ENCODE data around the gene ZNF548.
"Not testable (repeated sequence)": the region's sequence is repeated elsewhere in the genome, so short reads cannot be mapped to it uniquely, and the experiment has no call there.

ZNF548 gene

DNA sequence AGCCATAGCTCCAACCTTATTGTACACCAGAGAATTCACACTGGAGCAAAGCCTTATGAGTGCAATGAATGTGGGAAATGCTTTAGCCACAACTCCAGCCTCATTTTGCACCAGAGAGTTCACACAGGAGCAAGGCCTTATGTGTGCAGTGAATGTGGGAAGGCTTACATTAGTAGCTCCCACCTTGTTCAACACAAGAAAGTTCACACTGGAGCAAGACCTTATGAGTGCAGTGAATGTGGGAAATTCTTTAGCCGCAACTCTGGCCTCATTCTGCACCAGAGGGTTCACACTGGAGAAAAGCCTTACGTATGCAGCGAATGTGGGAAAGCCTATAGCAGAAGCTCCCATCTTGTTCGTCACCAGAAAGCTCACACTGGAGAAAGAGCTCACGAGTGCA, 32.2 kb upstream of the ZNF548 start:
- DNase-seq (ENCODE audit: extremely low read depth, low read depth), result no peak
- TF ChIP-seq, protein P1, sequence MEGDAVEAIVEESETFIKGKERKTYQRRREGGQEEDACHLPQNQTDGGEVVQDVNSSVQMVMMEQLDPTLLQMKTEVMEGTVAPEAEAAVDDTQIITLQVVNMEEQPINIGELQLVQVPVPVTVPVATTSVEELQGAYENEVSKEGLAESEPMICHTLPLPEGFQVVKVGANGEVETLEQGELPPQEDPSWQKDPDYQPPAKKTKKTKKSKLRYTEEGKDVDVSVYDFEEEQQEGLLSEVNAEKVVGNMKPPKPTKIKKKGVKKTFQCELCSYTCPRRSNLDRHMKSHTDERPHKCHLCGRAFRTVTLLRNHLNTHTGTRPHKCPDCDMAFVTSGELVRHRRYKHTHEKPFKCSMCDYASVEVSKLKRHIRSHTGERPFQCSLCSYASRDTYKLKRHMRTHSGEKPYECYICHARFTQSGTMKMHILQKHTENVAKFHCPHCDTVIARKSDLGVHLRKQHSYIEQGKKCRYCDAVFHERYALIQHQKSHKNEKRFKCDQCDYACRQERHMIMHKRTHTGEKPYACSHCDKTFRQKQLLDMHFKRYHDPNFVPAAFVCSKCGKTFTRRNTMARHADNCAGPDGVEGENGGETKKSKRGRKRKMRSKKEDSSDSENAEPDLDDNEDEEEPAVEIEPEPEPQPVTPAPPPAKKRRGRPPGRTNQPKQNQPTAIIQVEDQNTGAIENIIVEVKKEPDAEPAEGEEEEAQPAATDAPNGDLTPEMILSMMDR (IDR thresholded peaks at IDR 0.05; ENCODE audit: low read depth, low read length), result no peak

DNA sequence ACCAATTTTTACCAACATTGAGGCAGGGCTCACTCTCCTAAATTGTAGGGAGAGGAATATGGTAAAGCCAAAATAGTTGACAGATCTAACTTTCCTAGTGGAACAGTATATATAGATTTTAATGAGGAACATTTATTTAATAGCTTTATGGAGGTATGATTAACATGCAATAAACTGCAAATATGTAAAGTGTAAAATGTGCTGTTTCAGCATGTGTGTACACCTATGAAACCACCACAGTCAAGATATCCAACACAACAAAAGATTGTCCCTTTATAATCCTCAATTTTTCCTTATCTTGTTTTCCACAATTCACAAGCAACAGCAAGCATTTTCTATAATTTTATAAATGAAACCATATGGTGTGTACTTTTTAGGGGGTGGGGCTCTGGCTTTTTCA, 30.4 kb upstream of the ZNF548 start:
- TF ChIP-seq, protein P1 (IDR thresholded peaks at IDR 0.05; ENCODE audit: low read depth, low read length), result no peak
- no peak for DNase-seq (ENCODE audit: extremely low read depth, low read depth)

DNA sequence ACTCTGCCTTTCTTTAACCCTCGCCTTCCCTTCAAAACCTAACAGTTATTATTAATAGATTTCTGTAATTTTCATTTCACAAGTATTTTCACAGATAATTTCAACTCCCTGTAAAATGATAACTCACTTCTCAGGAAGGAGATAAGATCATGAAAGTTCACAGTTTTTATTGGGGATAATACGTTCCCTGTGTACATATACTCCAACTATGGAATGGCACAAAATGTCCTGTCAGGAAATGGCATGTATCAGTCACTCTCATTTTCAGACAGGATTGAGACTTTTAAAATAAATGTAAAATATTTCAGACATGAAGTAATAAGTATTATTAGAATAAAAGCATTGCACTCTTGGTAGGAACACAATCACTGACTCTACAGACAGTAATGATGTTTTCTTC, 27.2 kb upstream of the ZNF548 start:
- no peak for DNase-seq (ENCODE audit: extremely low read depth, low read depth)
- TF ChIP-seq, protein P1 (IDR thresholded peaks at IDR 0.05; ENCODE audit: low read depth, low read length), result no peak

DNA sequence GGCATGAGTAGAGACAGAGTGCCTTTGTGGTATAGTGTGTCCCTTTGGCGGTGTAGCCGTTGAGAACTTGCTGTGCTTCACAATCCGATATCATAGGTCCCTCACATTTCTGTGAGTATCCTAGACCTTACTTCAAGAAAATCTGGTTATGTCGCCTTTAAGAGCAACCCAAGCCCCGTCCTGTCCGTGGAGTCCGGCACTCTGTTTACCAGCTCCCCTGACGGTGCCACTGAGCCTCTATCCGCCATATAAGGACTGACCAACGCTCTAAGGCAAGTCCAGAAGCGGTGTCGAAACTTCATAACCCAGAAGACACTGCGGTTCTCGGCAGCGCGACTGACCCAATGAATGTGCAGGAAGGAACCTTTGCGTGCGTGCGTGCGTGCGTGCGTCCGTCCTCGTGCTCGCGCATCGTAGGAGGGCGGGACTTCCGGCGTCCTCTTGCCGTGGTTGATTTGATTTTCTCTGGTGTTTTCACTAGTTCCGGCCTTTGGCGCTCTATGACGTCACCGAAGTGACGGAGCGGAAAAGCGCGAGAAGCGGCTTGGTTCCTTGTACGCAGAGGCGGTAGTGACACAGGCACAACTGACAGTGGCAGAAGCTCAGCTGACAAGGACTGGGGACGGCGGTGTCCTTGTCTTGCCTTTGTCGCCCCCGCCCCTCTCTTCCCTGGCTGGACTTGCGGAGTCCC, 26.5 kb upstream of the ZNF548 start, which contains the start of the genes TRAPPC2B and ZNF547:
Gene TRAPPC2B, plus strand, starts transcription at position 555 of the 691 bp plus-strand sequence. CDS start 1,283 bp downstream, outside the sequence.
Gene ZNF547, plus strand, starts transcription at position 555 of the 691 bp plus-strand sequence. CDS start 5,005 bp downstream, outside the sequence.
- TF ChIP-seq, protein P1 (IDR thresholded peaks at IDR 0.05; ENCODE audit: low read depth, low read length), result no peak
- peak; percentile 99 for DNase-seq (ENCODE audit: extremely low read depth, low read depth)

DNA sequence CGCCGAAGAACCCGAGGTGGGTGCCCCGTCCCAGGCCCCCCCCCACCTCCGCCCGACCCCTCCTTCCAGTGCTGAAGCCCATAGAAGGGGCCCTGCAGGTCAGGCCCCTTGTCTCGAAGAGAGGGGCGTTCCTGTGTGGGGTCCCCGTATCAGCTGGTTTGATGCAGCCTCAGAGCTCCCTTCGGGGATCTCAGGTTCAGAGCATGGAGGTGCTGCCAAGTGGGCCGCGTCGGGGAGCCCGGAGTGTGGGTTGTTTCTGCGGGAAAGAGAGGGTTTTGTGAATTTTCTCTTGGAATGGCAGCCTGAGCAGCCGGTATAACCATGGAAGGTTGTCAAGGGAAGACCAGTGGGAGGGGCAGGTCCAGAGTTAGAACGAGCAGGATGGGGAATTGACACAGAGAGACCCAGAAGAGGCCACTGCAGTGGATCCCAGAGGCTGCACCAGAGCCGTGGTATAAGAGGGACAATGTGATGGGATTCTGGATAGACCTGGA, 25.9 kb upstream of the ZNF548 start:
- DNase-seq (ENCODE audit: extremely low read depth, low read depth), result no peak
- TF ChIP-seq, protein P1 (IDR thresholded peaks at IDR 0.05; ENCODE audit: low read depth, low read length), result no peak

DNA sequence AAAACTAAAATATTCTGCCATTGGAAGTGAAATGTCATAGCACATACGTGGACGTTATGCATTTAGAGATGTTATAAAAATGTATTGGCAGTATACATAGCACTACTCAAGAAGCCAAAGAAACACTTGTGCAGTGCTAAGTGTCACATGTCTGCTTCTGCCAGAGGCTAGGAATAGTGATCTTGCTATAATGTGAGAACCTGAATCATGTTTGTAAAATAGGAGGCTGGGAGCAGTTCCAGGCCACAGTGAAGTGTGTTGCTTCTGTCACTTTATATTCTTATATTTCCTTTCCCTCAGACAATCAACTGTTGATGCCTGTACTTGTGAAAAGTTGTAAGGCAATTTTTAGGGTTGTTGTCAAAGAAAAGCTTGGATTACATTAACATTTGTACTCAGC, 22.9 kb upstream of the ZNF548 start:
- TF ChIP-seq, protein P1 (IDR thresholded peaks at IDR 0.05; ENCODE audit: low read depth, low read length), result no peak
- DNase-seq (ENCODE audit: extremely low read depth, low read depth), result no peak

DNA sequence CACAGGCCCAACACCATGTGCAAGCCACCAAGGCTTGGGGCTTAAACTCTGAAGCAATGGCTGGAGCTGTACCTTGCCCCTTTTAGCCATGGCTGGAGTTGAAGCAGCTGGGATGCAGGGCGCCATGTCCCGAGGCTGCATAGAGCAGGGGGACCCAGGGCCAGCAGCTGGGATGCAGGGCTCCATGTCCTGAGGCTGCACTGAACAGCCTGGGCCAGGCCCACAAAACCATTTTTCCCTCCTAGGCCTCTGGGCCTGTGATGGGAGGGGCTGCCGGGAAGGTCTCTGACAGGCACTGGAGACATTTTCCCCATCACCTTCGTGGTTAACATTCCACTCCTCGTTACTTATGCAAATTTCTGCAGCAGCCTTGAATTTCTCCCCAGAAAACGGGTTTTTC, 15.5 kb upstream of the ZNF548 start:
- DNase-seq (ENCODE audit: extremely low read depth, low read depth), result no peak
- TF ChIP-seq, protein P1 (IDR thresholded peaks at IDR 0.05; ENCODE audit: low read depth, low read length), result no peak

DNA sequence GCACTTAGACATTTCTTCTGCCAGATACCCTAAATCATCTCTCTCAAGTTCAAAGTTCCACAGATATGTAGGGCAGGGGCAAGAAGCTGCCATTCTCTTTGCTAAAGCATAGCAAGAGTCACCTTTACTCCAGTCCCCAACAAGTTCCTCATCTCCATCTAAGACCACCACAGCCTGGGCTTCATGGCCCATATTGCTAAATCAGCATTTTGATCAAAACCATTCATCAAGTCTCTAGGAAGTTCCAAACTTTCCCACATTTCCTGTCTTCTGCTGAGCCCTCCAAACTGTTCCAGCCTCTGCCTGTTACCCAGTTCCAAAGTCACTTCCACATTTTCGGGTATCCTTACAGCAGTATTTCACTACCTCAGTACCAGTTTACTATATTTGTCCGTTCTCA, 15.0 kb upstream of the ZNF548 start:
- not testable (repeated sequence) for DNase-seq (ENCODE audit: extremely low read depth, low read depth)

Measured in AG09319 (cell line).